Tibial artery (tissue), 4 donors: ENCODE results near the gene LSS.
"Not testable (repeated sequence)": the region's sequence is repeated elsewhere in the genome, so short reads cannot be mapped to it uniquely, and the experiment has no call there.

Source experiments
- DNase-seq, 2 donors: peaks; one replicate each; pipeline ENCODE4 v3.0.0-alpha.2; 2019
- H3K27ac ChIP-seq, 2 donors: fragments of 200-600 bp; sonication (generic) in 1 of 2; 1 replicate in 1 of 2; 2 replicates in 1 of 2; pipeline ENCODE4 v1.5.1; 2018 to 2019; ENCODE audit warnings: mild to moderate bottlenecking in 1 of 2
- H3K27me3 ChIP-seq, 2 donors: fragments of 200-600 bp; sonication (generic) in 1 of 2; one replicate each; pipeline versions ENCODE4 v1.5.1 to v1.6.0; 2016 to 2019
- H3K36me3 ChIP-seq, 3 donors: fragments of 200-600 bp; sonication (generic) in 2 of 3; one replicate each; pipeline ENCODE4 v1.5.1; 2016 to 2019; ENCODE audit warnings: mild to moderate bottlenecking in 2 of 3
- H3K4me1 ChIP-seq, 4 donors: fragments of 200-600 bp; sonication (generic) in 2 of 4; 1 replicate in 3 of 4; 2 replicates in 1 of 4; pipeline ENCODE4 v1.5.1; 2016 to 2019
- H3K4me3 ChIP-seq, 2 donors: fragments of 200-600 bp; sonication (generic) in 1 of 2; 1 replicate in 1 of 2; 2 replicates in 1 of 2; pipeline ENCODE4 v1.5.1; 2018 to 2019; ENCODE audit warnings: mild to moderate bottlenecking in 2 of 2
- H3K9me3 ChIP-seq, 3 donors: fragments of 200-600 bp; sonication (generic) in 1 of 3; one replicate each; pipeline ENCODE4 v1.5.1; 2016 to 2019
- CTCF ChIP-seq, 2 experiments: fragments of 200-600 bp in 1 of 2; fragments of 450-650 bp in 1 of 2; IDR thresholded peaks; one replicate each; pipeline ENCODE4 v1.5.1; 2017 to 2019; ENCODE audit warnings: antibody characterized with exemption in 2 of 2, mild to moderate bottlenecking in 1 of 2, moderate library complexity in 1 of 2
- intact Hi-C: fragments of 100-400 bp; cut with DNase I; formaldehyde crosslinking; loops from one replicate; pipeline ENCODE4 v1.15.0; 2023; ENCODE audit warnings: low total_unique reads

Gene LSS

DNA sequence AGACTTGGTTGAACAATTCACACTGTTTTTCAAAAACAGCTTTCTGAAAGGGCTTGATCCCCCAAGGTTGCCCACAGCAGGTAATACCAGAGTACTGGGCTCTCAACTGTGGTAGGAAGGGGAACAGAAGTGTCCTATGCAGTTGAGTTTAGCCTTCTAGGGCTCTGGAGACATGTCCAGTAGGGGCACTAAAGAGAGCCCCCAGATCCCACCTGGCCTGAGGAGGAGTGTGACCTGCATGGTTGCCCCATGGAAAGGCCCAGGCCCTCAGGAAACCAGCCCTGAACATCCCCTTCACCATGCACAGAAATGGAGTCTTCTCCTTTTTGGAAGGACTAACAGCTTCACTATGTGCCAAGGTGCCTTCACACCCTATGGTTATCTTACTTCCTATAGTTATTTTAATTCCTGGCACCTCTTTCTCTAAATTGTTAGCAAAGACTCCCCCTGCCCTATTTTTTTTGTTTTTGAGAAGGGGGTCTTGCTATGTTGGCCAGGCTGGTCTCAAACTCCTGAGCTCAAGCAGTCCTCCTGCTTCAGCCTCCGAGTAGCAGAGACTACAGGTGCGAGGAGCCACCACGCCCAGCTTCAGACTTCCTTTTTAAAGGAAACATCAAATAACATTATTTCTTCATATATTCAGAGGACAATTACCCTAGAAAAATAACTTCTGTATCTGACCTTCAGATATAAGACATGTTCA lies 16.8 kb upstream of the LSS start:
- H3K27ac ChIP-seq: no peak overlapping the region
- peaks cover 79 to 100% (median 92%) of the 10 kb centered on the region in 3 donors for H3K36me3 ChIP-seq
- no peaks in the 10 kb centered on the region for H3K9me3 ChIP-seq
- DNase-seq: no peak
- no peak for TF ChIP-seq CTCF (IDR thresholded peaks at IDR 0.05)
- H3K4me1 ChIP-seq: no peaks in the 10 kb centered on the region
- no peaks in the 10 kb centered on the region for H3K27me3 ChIP-seq
- H3K4me3 ChIP-seq: no peak overlapping the region
- intact Hi-C loops: no loop called here

- H3K36me3 ChIP-seq: peaks cover 81 to 100% (median 92%) of the 10 kb centered on the region in 3 donors
Measured at GRCh38 chr21:46244602-46245001, 16.0 kb upstream of the LSS start.

DNA sequence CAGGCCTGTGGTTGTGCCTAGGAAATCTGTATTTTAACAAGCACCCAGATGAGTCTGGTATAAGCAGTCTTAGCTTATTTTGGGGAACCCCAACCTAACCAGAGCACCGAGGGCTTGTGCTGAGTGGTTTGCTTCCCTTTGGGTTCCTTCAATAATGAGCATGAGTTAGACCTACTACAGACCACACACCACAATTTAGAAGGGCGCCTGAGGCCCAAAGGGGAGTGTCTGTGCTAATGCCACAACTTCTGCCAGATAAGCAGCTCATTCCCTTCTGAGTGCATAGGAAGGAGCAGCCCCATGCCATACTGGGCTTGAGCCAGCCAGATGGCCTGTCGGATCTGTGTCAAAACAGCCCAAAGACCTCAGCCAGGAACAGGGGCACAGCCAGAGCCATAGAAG lies 15.4 kb upstream of the LSS start:
- Histone ChIP-seq H3K27ac (no peak overlapping the region), H3K9me3 (no peaks in the 10 kb centered on the region), H3K4me3 (no peak overlapping the region), H3K4me1 (no peaks in the 10 kb centered on the region), H3K36me3 (peaks cover 81 to 100% (median 92%) of the 10 kb centered on the region in 3 donors), H3K27me3 (no peaks in the 10 kb centered on the region)
- DNase-seq: no peak
- intact Hi-C loops: no loop called here
- no peak for TF ChIP-seq CTCF (IDR thresholded peaks at IDR 0.05)

More at GRCh38 chr21:46244602-46245001, 16.0 kb upstream of the LSS start:
- H3K4me1 ChIP-seq: no peaks in the 10 kb centered on the region
- H3K27ac ChIP-seq: no peak overlapping the region
- H3K4me3 ChIP-seq: no peak overlapping the region
- no peak for DNase-seq
- TF ChIP-seq CTCF (IDR thresholded peaks at IDR 0.05): no peak
- H3K27me3 ChIP-seq: no peaks in the 10 kb centered on the region
- H3K9me3 ChIP-seq: no peaks in the 10 kb centered on the region
- intact Hi-C loops: no loop called here

- DNase-seq: no peak
- Histone ChIP-seq H3K9me3 (no peaks in the 10 kb centered on the region), H3K4me3 (no peak overlapping the region), H3K36me3 (peaks cover 85 to 100% (median 95%) of the 10 kb centered on the region in 3 donors), H3K27me3 (no peaks in the 10 kb centered on the region), H3K27ac (no peak overlapping the region), H3K4me1 (no peaks in the 10 kb centered on the region)
- intact Hi-C loops: no loop called here
- TF ChIP-seq CTCF (IDR thresholded peaks at IDR 0.05): no peak
Measured at GRCh38 chr21:46243325-46243724, 14.8 kb upstream of the LSS start.

- peaks cover 84 to 100% (median 89%) of the 10 kb centered on the region in 3 donors for H3K36me3 ChIP-seq
- H3K27ac ChIP-seq, DNase-seq, H3K4me3 ChIP-seq, H3K9me3 ChIP-seq, H3K4me1 ChIP-seq, H3K27me3 ChIP-seq, intact Hi-C loops: not testable (repeated sequence)
Measured at GRCh38 chr21:46241577-46241976, 13.0 kb upstream of the LSS start.

DNA sequence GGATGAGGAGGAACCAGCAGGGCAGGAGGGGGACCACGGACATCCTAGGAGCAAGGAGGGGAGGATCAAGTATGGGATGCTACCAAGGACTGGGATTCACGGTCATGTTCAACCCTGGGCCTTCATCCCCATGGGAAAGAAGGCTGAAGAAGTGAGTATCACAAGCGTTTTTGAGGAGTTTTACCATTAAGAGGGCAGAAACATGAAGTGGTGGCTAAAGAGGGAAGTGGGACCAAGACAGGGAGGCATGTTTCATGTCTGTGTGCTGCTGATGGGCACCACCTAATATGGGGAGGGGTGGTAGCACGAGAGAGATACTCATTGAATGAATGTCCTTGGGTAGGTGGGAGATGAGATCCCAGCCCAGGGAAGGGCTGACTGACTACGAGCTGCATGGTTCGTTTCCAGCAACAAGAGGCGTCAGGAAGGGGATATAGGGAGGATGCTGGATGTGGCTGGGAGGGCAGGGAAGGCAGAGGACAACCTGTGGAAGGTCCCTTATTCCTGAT lies 11.3 kb upstream of the LSS start:
- H3K4me1 ChIP-seq: no peaks in the 10 kb centered on the region
- TF ChIP-seq CTCF (IDR thresholded peaks at IDR 0.05): no peak
- H3K27me3 ChIP-seq: no peaks in the 10 kb centered on the region
- H3K36me3 ChIP-seq: peaks cover 84 to 99% (median 89%) of the 10 kb centered on the region in 3 donors
- no peaks in the 10 kb centered on the region for H3K9me3 ChIP-seq
- intact Hi-C loops: no loop called here
- no peak for DNase-seq
- no peak overlapping the region for H3K4me3 ChIP-seq
- H3K27ac ChIP-seq: no peak overlapping the region
